Breast epithelium (tissue), 4 donors: ENCODE measurements around the gene CCR8. TPM values are rescaled to one million over a fixed set of nuclear protein-coding genes. Genes with fewer than 3 reads are reported as not detected.

Source experiments
- DNase-seq, 2 donors: peaks; one replicate each; pipeline ENCODE4 v3.0.0-alpha.2; 2019; ENCODE audit warnings: low spot score in 2 of 2
- H3K27ac ChIP-seq, 2 donors: fragments of 200-600 bp; sonication (generic) in 1 of 2; one replicate each; pipeline ENCODE4 v1.5.1; 2016 to 2019; ENCODE audit warnings: mild to moderate bottlenecking in 1 of 2
- H3K27me3 ChIP-seq, 2 donors: fragments of 200-600 bp; sonication (generic) in 1 of 2; one replicate each; pipeline versions ENCODE4 v1.5.1 to v1.6.0; 2017 to 2019; ENCODE audit warnings: control low read depth in 1 of 2, mild to moderate bottlenecking in 1 of 2
- H3K36me3 ChIP-seq: fragments of 200-600 bp; one replicate; pipeline ENCODE4 v1.5.1; 2019
- H3K4me1 ChIP-seq, 2 donors: fragments of 200-600 bp; sonication (generic); one replicate each; pipeline ENCODE4 v1.5.1; 2016 to 2019; ENCODE audit warnings: control low read depth in 1 of 2
- H3K4me3 ChIP-seq, 3 donors: fragments of 200-600 bp; sonication (generic); 1 replicate in 2 of 3; 2 replicates in 1 of 3; pipeline ENCODE4 v1.5.1; 2016 to 2019; ENCODE audit warnings: mild to moderate bottlenecking in 3 of 3, moderate library complexity in 2 of 3
- H3K9me3 ChIP-seq, 2 donors: fragments of 200-600 bp; sonication (generic) in 1 of 2; one replicate each; pipeline ENCODE4 v1.5.1; 2016 to 2019; ENCODE audit warnings: control low read depth in 1 of 2
- POLR2A ChIP-seq: fragments of 450-650 bp; IDR thresholded peaks from one replicate; pipeline ENCODE4 v1.6.1; 2016; ENCODE audit warnings: antibody characterized with exemption, mild to moderate bottlenecking, moderate library complexity
- POLR2AphosphoS5 ChIP-seq, 3 donors: sonication (generic); formaldehyde crosslinking; IDR thresholded peaks; one replicate each; pipeline ENCODE4 v1.6.1; 2017; ENCODE audit warnings: antibody characterized with exemption in 3 of 3
- intact Hi-C: fragments of 100-400 bp; cut with DNase I; formaldehyde crosslinking; loops from one replicate; pipeline ENCODE4 v1.15.1; 2023; ENCODE audit warnings: low total_unique reads
- total RNA-seq, 3 donors: library from RNA; depleted of rRNA; stranded (reverse); fragments of >200 nt; gene quantifications; one replicate each; pipeline ENCODE4 v1.1.0, GENCODE V29; 2016
- TF ChIP-seq, protein P1 (sequence below), 3 donors: fragments of 450-650 bp; IDR thresholded peaks; one replicate each; pipeline ENCODE4 v1.5.1; 2016 to 2017; ENCODE audit warnings: antibody characterized with exemption in 3 of 3, mild to moderate bottlenecking in 3 of 3, moderate library complexity in 3 of 3

CCR8 gene
- total RNA-seq, 3 donors from 2014 or later: not detected

DNA sequence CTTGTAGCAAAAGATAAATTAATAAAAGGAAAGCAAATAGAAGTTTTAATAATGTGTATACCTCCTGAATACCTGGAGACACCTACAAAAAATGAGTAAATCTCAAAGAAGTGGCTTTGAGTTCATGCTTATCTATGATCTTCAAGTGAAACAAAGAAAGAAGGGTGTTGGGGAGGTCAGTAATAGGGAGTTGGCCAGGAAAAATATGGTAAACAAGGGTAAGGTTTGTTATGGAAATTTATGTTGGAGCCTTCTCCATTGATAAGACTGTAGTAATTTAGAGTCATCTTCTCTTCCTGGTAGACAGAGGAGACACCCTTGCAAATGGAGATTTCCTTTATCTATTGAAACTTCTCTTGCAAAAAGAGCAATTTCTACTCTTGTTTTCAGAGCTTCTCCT lies 6.6 kb upstream of the CCR8 start:
- Histone ChIP-seq H3K4me3 (no peak overlapping the region), H3K27ac (no peak overlapping the region), H3K9me3 (no peaks in the 10 kb centered on the region), H3K36me3 (no peaks in the 10 kb centered on the region), H3K4me1 (no peaks in the 10 kb centered on the region), H3K27me3 (no peaks in the 10 kb centered on the region)
- DNase-seq: no peak
- TF ChIP-seq POLR2A (no peak), POLR2AphosphoS5 (IDR thresholded peaks at IDR 0.05) (no peak)
- TF ChIP-seq, protein P1, sequence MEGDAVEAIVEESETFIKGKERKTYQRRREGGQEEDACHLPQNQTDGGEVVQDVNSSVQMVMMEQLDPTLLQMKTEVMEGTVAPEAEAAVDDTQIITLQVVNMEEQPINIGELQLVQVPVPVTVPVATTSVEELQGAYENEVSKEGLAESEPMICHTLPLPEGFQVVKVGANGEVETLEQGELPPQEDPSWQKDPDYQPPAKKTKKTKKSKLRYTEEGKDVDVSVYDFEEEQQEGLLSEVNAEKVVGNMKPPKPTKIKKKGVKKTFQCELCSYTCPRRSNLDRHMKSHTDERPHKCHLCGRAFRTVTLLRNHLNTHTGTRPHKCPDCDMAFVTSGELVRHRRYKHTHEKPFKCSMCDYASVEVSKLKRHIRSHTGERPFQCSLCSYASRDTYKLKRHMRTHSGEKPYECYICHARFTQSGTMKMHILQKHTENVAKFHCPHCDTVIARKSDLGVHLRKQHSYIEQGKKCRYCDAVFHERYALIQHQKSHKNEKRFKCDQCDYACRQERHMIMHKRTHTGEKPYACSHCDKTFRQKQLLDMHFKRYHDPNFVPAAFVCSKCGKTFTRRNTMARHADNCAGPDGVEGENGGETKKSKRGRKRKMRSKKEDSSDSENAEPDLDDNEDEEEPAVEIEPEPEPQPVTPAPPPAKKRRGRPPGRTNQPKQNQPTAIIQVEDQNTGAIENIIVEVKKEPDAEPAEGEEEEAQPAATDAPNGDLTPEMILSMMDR (IDR thresholded peaks at IDR 0.05): no peak
- intact Hi-C loops: no loop called here

DNA sequence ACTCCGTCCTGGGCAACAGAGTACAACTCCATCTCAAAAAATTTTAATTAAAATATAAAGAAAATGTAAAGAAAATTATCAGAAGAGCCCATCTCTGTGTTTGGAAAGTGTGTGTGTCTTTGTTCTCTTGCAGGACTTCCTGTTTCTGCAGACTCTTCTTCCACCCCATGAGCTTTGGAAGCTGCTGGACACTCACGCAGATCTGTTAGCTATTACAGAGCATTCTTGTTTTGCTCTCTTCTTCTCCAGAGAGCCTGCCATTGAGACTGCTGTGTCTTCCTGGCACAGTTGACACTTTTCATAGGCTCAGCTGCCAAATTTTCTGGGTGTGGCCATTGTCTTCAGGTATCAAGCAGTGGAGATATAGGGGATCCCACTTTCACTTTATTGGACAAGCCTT lies 6.0 kb upstream of the CCR8 start:
- H3K4me1 ChIP-seq: no peaks in the 10 kb centered on the region
- no peak for DNase-seq
- no peak overlapping the region for H3K27ac ChIP-seq
- H3K9me3 ChIP-seq: no peaks in the 10 kb centered on the region
- no peaks in the 10 kb centered on the region for H3K27me3 ChIP-seq
- no peak overlapping the region for H3K4me3 ChIP-seq
- TF ChIP-seq POLR2A (no peak), POLR2AphosphoS5 (IDR thresholded peaks at IDR 0.05) (no peak)
- TF ChIP-seq, protein P1 (IDR thresholded peaks at IDR 0.05): no peak
- intact Hi-C loops: no loop called here
- no peaks in the 10 kb centered on the region for H3K36me3 ChIP-seq

DNA sequence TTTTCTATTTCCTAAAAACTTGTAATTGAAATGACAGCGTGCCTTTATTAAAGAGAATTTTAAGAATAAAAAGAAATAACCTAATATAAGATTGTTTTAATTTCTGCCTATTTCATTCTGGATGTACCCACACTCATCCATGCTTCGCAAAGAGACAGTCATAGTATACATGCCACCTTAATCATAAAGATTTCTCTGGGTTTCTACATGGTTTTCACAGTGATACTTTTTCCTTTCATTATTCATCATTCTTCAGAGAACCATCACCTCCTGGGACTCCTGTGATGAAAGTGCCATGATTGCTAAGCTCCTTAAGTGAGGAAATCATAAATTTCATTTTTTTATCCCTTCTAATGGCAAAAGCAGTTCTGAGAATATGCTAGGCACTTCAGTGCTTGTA lies 4.3 kb upstream of the CCR8 start:
- no peak overlapping the region for H3K4me3 ChIP-seq
- intact Hi-C loops: no loop called here
- H3K27ac ChIP-seq: no peak overlapping the region
- no peaks in the 10 kb centered on the region for H3K9me3 ChIP-seq
- TF ChIP-seq POLR2AphosphoS5 (IDR thresholded peaks at IDR 0.05) (no peak), POLR2A (no peak)
- TF ChIP-seq, protein P1 (IDR thresholded peaks at IDR 0.05): no peak
- H3K27me3 ChIP-seq: no peaks in the 10 kb centered on the region
- no peaks in the 10 kb centered on the region for H3K36me3 ChIP-seq
- no peaks in the 10 kb centered on the region for H3K4me1 ChIP-seq
- DNase-seq: no peak

DNA sequence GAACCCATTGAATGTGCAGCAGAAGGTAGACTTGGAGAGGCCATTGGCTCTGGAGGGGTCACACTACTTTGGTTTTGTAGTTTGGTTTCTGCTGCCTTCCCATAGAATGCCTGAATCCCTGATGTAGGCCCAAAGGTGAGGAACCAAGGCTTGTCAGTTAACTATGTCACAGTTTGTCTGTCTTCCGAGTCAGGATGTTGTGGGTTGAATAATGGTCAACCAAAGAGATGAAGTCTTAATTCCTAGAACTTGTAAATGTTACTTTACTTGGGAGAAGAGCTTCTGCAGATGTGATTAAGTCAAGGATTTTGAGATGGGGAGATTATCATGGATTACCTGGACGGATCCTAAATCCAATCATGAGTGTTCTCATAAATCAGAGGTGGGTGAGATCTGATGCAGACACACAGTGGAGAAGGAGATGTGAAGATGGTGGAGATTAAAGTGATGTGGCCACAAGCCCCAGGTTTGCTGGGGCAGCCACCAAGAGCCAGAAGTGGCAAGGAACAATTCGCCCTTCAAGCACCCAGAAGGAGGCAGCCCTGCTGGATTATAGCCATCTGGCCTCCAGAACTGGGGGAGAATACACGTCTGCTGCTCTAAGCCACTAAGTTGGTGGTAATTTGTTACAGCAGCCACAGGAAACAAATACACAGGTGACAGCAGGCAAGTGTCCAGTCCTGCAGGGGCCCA lies 2.3 kb upstream of the CCR8 start:
- no peaks in the 10 kb centered on the region for H3K27me3 ChIP-seq
- TF ChIP-seq, protein P1 (IDR thresholded peaks at IDR 0.05): no peak
- TF ChIP-seq POLR2A (no peak), POLR2AphosphoS5 (IDR thresholded peaks at IDR 0.05) (no peak)

DNA sequence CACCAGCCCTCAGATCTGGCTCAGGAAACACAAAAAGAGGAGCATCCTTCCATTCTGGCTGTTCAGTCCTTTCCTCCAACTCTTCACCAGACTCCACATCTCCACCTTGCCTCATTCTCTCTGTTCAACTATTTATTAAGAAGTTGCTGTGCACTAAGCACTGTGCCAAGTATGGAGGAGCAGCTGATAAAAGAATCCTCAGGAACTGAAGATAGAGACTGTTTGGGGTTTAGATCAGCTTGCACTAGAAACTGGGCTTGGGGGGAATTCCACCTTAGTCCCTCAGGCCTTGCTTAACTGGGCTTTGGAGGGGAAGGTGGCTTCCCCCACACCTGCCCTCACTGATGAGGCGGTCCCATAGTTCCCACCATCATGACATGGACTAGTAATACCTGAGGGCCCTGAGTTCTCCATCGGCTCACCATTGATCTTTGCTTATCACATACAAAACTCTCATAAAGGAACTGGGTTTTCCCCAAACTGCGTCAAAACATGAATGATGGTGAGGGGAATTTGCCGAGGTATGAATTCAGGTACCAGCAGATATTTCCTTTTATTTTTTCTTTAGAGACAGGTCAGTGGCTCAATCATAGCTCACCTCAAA lies 1.7 kb upstream of the CCR8 start:
- H3K4me3 ChIP-seq: no peak overlapping the region
- intact Hi-C loops: no loop called here
- no peaks in the 10 kb centered on the region for H3K9me3 ChIP-seq
- no peaks in the 10 kb centered on the region for H3K4me1 ChIP-seq
- TF ChIP-seq, protein P1 (IDR thresholded peaks at IDR 0.05): no peak
- TF ChIP-seq POLR2AphosphoS5 (IDR thresholded peaks at IDR 0.05) (no peak), POLR2A (no peak)
- no peaks in the 10 kb centered on the region for H3K36me3 ChIP-seq
- no peak overlapping the region for H3K27ac ChIP-seq
- DNase-seq: no peak
- no peaks in the 10 kb centered on the region for H3K27me3 ChIP-seq

More for the DNA sequence above, 2.3 kb upstream of the CCR8 start:
- H3K27ac ChIP-seq: no peak overlapping the region
- intact Hi-C loops: no loop called here
- DNase-seq: no peak
- H3K4me3 ChIP-seq: no peak overlapping the region
- H3K4me1 ChIP-seq: no peaks in the 10 kb centered on the region
- no peaks in the 10 kb centered on the region for H3K36me3 ChIP-seq
- no peaks in the 10 kb centered on the region for H3K9me3 ChIP-seq
